ENCODE data around the gene VPS4B. TPM values are rescaled to one million over a fixed set of nuclear protein-coding genes. Genes with fewer than 3 reads are reported as not detected.

Gene VPS4B
- total RNA-seq: 29.9 and 41.8 TPM in 2 replicates

DNA sequence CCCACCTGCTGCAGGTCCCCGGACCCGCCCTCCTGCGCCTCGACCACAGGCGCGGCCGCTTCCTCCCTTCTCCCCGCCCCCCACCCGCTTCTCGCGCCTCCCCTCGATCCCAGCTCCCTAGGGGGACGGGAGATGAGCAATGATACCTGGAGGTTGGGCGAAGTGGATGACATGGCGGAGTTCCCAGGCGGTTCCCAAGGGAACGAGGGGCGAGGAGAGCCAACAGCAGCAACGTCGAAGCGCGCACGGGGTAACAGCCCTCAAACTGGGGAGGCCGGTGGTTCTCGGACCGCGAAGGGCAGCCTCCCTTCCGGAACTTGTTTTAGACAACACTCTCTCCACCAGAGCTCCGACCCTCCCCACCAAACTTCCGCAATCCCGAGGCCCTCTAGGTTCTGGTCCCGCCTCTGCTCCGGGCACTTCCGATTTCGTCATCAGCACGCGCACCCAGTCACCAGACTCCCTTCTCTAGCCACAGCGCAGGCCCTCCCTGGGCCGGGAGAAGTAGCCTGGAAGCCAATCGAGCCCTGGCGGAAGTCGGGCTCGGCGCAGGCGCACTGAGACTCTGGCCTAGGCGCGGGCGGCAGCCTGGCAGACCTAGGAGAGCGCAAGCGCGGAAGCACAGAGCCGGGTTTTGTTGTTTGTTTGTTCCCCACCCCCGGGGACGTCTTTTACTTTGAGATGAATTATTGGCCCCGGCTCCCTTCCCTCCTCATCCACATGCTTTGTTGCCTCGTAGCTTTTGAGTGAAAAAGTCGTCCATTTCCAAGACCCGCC lies at the start of gene VPS4B:
TSS of gene VPS4B (minus strand) at position 390 of the 777 bp plus-strand sequence. CDS start at position 173, 217 bp downstream.

DNA sequence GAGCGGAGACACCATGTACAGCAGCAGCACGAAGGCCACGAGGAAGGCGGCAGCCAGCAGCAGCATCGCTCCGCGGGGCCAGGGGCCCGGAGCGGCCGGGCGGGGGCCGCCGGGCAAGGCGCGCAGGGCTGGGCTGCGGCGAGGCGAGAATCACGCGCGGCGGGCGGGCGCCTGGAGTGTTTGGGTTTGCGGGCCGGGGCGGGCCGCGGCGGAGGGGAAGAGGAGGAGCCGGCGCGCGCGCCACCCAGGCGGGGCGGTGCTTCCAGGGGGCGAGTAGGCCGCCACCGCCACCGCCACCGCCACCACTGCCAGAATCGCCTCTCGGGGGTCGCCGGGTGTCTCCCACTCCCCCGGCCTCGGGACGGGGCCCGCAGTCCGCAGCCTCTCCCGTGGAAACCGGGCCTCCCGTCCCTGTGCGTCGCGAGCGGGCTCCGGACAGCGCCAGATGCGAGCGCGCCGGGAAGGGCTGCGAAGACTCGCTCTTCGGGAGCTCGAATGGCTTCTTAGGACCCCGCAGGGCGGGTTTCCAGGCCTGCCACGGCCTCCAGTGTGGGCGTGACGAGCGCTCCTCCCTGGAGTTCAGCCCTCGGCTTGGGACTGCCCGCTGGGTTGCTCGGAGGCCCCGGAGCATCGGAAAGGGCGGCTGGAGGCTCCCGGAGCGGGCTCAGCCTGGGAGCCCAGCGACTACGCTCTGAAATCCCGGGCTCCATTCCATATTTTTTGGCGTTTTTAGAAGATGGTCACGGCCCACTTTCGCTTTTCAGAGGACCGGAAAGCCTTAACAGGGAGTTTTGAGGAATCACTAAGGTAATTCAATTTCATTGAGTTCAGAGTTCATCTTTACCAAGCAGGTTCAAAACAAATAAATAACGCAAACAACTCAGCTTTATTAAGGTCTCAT lies 55.0 kb downstream of the VPS4B start, which contains the start of gene KDSR:
TSS of gene KDSR (minus strand) at position 154 of the 901 bp plus-strand sequence. CDS start at position 66, 88 bp downstream.

Other genes starting within 250 kb of the VPS4B start
- 0.47 and 0.86 TPM in 2 replicates for gene BCL2, start 102.7 kb downstream of the VPS4B start, total RNA-seq
- 24.0 and 31.9 TPM in 2 replicates for gene KDSR, start 55.3 kb downstream of the VPS4B start, total RNA-seq
- 0.16 and 0.34 TPM in 2 replicates for gene SERPINB5, start 54.5 kb upstream of the VPS4B start, total RNA-seq
- gene SERPINB12, start 119.9 kb upstream of the VPS4B start, total RNA-seq: not detected in 2 replicates
- gene SERPINB13, start 164.9 kb upstream of the VPS4B start, total RNA-seq: 0.16 TPM in 1 of 2 replicates, not detected in the other
- gene SERPINB4, start 221.8 kb upstream of the VPS4B start, total RNA-seq: not detected in 2 replicates
- 0.09 TPM in 1 of 2 replicates, not detected in the other for gene SERPINB3, start 239.4 kb upstream of the VPS4B start, total RNA-seq

Data from bronchial smooth muscle cell (primary cell).